ENCODE measurements around the gene TIFAB.

Gene TIFAB

GRCh38 chr5:135454946-135455345 is 2.8 kb upstream of the TIFAB start:
- Histone ChIP-seq H3K27me3 (ENCODE audit: insufficient read depth, low read length) (peaks cover 72% of the 10 kb centered on the region), H3K27ac (ENCODE audit: low read length) (no peak overlapping the region), H3K36me3 (ENCODE audit: insufficient read depth, low read depth, low read length) (no peaks in the 10 kb centered on the region), H3K9ac (ENCODE audit: low read depth, low read length) (no peak overlapping the region), H3K4me3 (ENCODE audit: low read length) (no peak overlapping the region), H3K4me1 (ENCODE audit: insufficient read depth, low read length) (no peaks in the 10 kb centered on the region), H3K9me3 (ENCODE audit: insufficient read depth, low read depth, low read length) (no peaks in the 10 kb centered on the region)

- Histone ChIP-seq H3K9ac (ENCODE audit: low read depth, low read length) (no peak overlapping the region), H3K27ac (ENCODE audit: low read length) (no peak overlapping the region), H3K4me1 (ENCODE audit: insufficient read depth, low read length) (no peaks in the 10 kb centered on the region), H3K9me3 (ENCODE audit: insufficient read depth, low read depth, low read length) (no peaks in the 10 kb centered on the region), H3K27me3 (ENCODE audit: insufficient read depth, low read length) (peaks cover 68% of the 10 kb centered on the region), H3K36me3 (ENCODE audit: insufficient read depth, low read depth, low read length) (no peaks in the 10 kb centered on the region), H3K4me3 (ENCODE audit: low read length) (no peak overlapping the region)
Observed at GRCh38 chr5:135453613-135454012, 1.5 kb upstream of the TIFAB start.

GRCh38 chr5:135451581-135452320 is 400 bp downstream of the TIFAB start:
- Histone ChIP-seq H3K27me3 (ENCODE audit: insufficient read depth, low read length) (peaks cover 64% of the 10 kb centered on the region), H3K9ac (ENCODE audit: low read depth, low read length) (no peak overlapping the region), H3K4me3 (ENCODE audit: low read length) (no peak overlapping the region), H3K36me3 (ENCODE audit: insufficient read depth, low read depth, low read length) (no peaks in the 10 kb centered on the region), H3K27ac (ENCODE audit: low read length) (no peak overlapping the region), H3K9me3 (ENCODE audit: insufficient read depth, low read depth, low read length) (no peaks in the 10 kb centered on the region), H3K4me1 (ENCODE audit: insufficient read depth, low read length) (no peaks in the 10 kb centered on the region)

GRCh38 chr5:135450952-135451351 is 1.2 kb downstream of the TIFAB start:
- no peaks in the 10 kb centered on the region for H3K9me3 ChIP-seq (ENCODE audit: insufficient read depth, low read depth, low read length)
- peaks cover 59% of the 10 kb centered on the region for H3K27me3 ChIP-seq (ENCODE audit: insufficient read depth, low read length)
- no peak overlapping the region for H3K4me3 ChIP-seq (ENCODE audit: low read length)
- no peak overlapping the region for H3K27ac ChIP-seq (ENCODE audit: low read length)
- no peaks in the 10 kb centered on the region for H3K36me3 ChIP-seq (ENCODE audit: insufficient read depth, low read depth, low read length)
- H3K4me1 ChIP-seq (ENCODE audit: insufficient read depth, low read length): no peaks in the 10 kb centered on the region
- no peak overlapping the region for H3K9ac ChIP-seq (ENCODE audit: low read depth, low read length)

GRCh38 chr5:135450336-135450735 is 1.8 kb downstream of the TIFAB start:
- H3K4me3 ChIP-seq (ENCODE audit: low read length): no peak overlapping the region
- H3K9ac ChIP-seq (ENCODE audit: low read depth, low read length): no peak overlapping the region
- H3K27me3 ChIP-seq (ENCODE audit: insufficient read depth, low read length): peaks cover 57% of the 10 kb centered on the region
- H3K27ac ChIP-seq (ENCODE audit: low read length): no peak overlapping the region
- H3K9me3 ChIP-seq (ENCODE audit: insufficient read depth, low read depth, low read length): no peaks in the 10 kb centered on the region
- no peaks in the 10 kb centered on the region for H3K36me3 ChIP-seq (ENCODE audit: insufficient read depth, low read depth, low read length)
- H3K4me1 ChIP-seq (ENCODE audit: insufficient read depth, low read length): no peaks in the 10 kb centered on the region

GRCh38 chr5:135449644-135450043 is 2.5 kb downstream of the TIFAB start:
- no peak overlapping the region for H3K27ac ChIP-seq (ENCODE audit: low read length)
- no peak overlapping the region for H3K4me3 ChIP-seq (ENCODE audit: low read length)
- peaks cover 54% of the 10 kb centered on the region for H3K27me3 ChIP-seq (ENCODE audit: insufficient read depth, low read length)
- no peak overlapping the region for H3K9ac ChIP-seq (ENCODE audit: low read depth, low read length)
- H3K4me1 ChIP-seq (ENCODE audit: insufficient read depth, low read length): no peaks in the 10 kb centered on the region
- no peaks in the 10 kb centered on the region for H3K9me3 ChIP-seq (ENCODE audit: insufficient read depth, low read depth, low read length)
- no peaks in the 10 kb centered on the region for H3K36me3 ChIP-seq (ENCODE audit: insufficient read depth, low read depth, low read length)

- no peak overlapping the region for H3K27ac ChIP-seq (ENCODE audit: low read length)
- no peaks in the 10 kb centered on the region for H3K4me1 ChIP-seq (ENCODE audit: insufficient read depth, low read length)
- H3K27me3 ChIP-seq (ENCODE audit: insufficient read depth, low read length): peaks cover 54% of the 10 kb centered on the region
- H3K9ac ChIP-seq (ENCODE audit: low read depth, low read length): no peak overlapping the region
- no peaks in the 10 kb centered on the region for H3K36me3 ChIP-seq (ENCODE audit: insufficient read depth, low read depth, low read length)
- no peaks in the 10 kb centered on the region for H3K9me3 ChIP-seq (ENCODE audit: insufficient read depth, low read depth, low read length)
- no peak overlapping the region for H3K4me3 ChIP-seq (ENCODE audit: low read length)
Observed at GRCh38 chr5:135448791-135449507, 3.2 kb downstream of the TIFAB start.

- H3K36me3 ChIP-seq (ENCODE audit: insufficient read depth, low read depth, low read length): no peaks in the 10 kb centered on the region
- H3K4me3 ChIP-seq (ENCODE audit: low read length): no peak overlapping the region
- H3K27ac ChIP-seq (ENCODE audit: low read length): no peak overlapping the region
- no peaks in the 10 kb centered on the region for H3K9me3 ChIP-seq (ENCODE audit: insufficient read depth, low read depth, low read length)
- H3K4me1 ChIP-seq (ENCODE audit: insufficient read depth, low read length): no peaks in the 10 kb centered on the region
- H3K9ac ChIP-seq (ENCODE audit: low read depth, low read length): no peak overlapping the region
- H3K27me3 ChIP-seq (ENCODE audit: insufficient read depth, low read length): peaks cover 54% of the 10 kb centered on the region
Observed at GRCh38 chr5:135448071-135448739, 3.9 kb downstream of the TIFAB start.

- Histone ChIP-seq H3K9ac (ENCODE audit: low read depth, low read length) (no peak within 1 kb of the TSS), H3K9me3 (ENCODE audit: insufficient read depth, low read depth, low read length) (no peaks in the 10 kb centered on the region), H3K36me3 (ENCODE audit: insufficient read depth, low read depth, low read length) (no peaks in the 10 kb centered on the region), H3K27ac (ENCODE audit: low read length) (no peak within 1 kb of the TSS), H3K4me1 (ENCODE audit: insufficient read depth, low read length) (no peaks in the 10 kb centered on the region), H3K4me3 (ENCODE audit: low read length) (no peak within 1 kb of the TSS), H3K27me3 (ENCODE audit: insufficient read depth, low read length) (peaks cover 49% of the 10 kb centered on the region)
Observed at GRCh38 chr5:135447298-135447929, 4.7 kb downstream of the TIFAB start, which contains the start of gene DCANP1. Gene DCANP1, minus strand, starts transcription at chr5:135447348. Its CDS starts 240 bp downstream, at chr5:135447108.

- H3K36me3 ChIP-seq (ENCODE audit: insufficient read depth, low read depth, low read length): no peaks in the 10 kb centered on the region
- no peaks in the 10 kb centered on the region for H3K9me3 ChIP-seq (ENCODE audit: insufficient read depth, low read depth, low read length)
- H3K9ac ChIP-seq (ENCODE audit: low read depth, low read length): no peak overlapping the region
- H3K27ac ChIP-seq (ENCODE audit: low read length): no peak overlapping the region
- H3K4me3 ChIP-seq (ENCODE audit: low read length): no peak overlapping the region
- H3K4me1 ChIP-seq (ENCODE audit: insufficient read depth, low read length): no peaks in the 10 kb centered on the region
- peaks cover 47% of the 10 kb centered on the region for H3K27me3 ChIP-seq (ENCODE audit: insufficient read depth, low read length)
Observed at GRCh38 chr5:135446615-135447014, 5.5 kb downstream of the TIFAB start.

- Histone ChIP-seq H3K4me3 (ENCODE audit: low read length) (no peak overlapping the region), H3K4me1 (ENCODE audit: insufficient read depth, low read length) (no peaks in the 10 kb centered on the region), H3K36me3 (ENCODE audit: insufficient read depth, low read depth, low read length) (no peaks in the 10 kb centered on the region), H3K27ac (ENCODE audit: low read length) (no peak overlapping the region), H3K27me3 (ENCODE audit: insufficient read depth, low read length) (peaks cover 47% of the 10 kb centered on the region), H3K9ac (ENCODE audit: low read depth, low read length) (no peak overlapping the region), H3K9me3 (ENCODE audit: insufficient read depth, low read depth, low read length) (no peaks in the 10 kb centered on the region)
Observed at GRCh38 chr5:135446206-135446605, 5.9 kb downstream of the TIFAB start.
